ENCODE results near the gene FUT2. TPM values are rescaled to one million over a fixed set of nuclear protein-coding genes. Genes with fewer than 3 reads are reported as not detected.
"Not testable (repeated sequence)": the region's sequence is repeated elsewhere in the genome, so short reads cannot be mapped to it uniquely, and the experiment has no call there.

The FUT2 gene
- total RNA-seq, 1 donor from 2014 or later, result 2.4 TPM

- TF ChIP-seq CTCF (IDR thresholded peaks at IDR 0.05; ENCODE audit: unreplicated experiment), result no peak
- Mint-ChIP-seq H3K9me3 (ENCODE audit: low read depth) (peaks cover 4% of the 10 kb centered on the region), H3K36me3 (ENCODE audit: insufficient read depth) (no peaks in the 10 kb centered on the region), H3K4me1 (ENCODE audit: low read depth) (no peaks in the 10 kb centered on the region), H3K27me3 (peaks cover 10% of the 10 kb centered on the region), H3K4me3 (ENCODE audit: low read depth) (no peak overlapping the region), H3K27ac (no peak overlapping the region)
- DNase-seq (ENCODE audit: low spot score, unreplicated experiment), result no peak
Measured at GRCh38 chr19:48651683-48652048, 44.1 kb upstream of the FUT2 start.

GRCh38 chr19:48654299-48655059 is 41.3 kb upstream of the FUT2 start:
- TF ChIP-seq CTCF (IDR thresholded peaks at IDR 0.05; ENCODE audit: unreplicated experiment), result no peak
- DNase-seq (ENCODE audit: low spot score, unreplicated experiment), result no peak
- Mint-ChIP-seq H3K36me3 (ENCODE audit: insufficient read depth) (no peaks in the 10 kb centered on the region), H3K4me3 (ENCODE audit: low read depth) (no peak overlapping the region), H3K27ac (no peak overlapping the region), H3K27me3 (peaks cover 22% of the 10 kb centered on the region), H3K4me1 (ENCODE audit: low read depth) (peaks cover 1% of the 10 kb centered on the region), H3K9me3 (ENCODE audit: low read depth) (peaks cover 4% of the 10 kb centered on the region)

GRCh38 chr19:48656840-48657474 is 38.8 kb upstream of the FUT2 start:
- Mint-ChIP-seq H3K27ac (no peak overlapping the region), H3K4me3 (ENCODE audit: low read depth) (no peak overlapping the region), H3K27me3 (peaks cover 22% of the 10 kb centered on the region), H3K36me3 (ENCODE audit: insufficient read depth) (no peaks in the 10 kb centered on the region), H3K9me3 (ENCODE audit: low read depth) (peaks cover 3% of the 10 kb centered on the region), H3K4me1 (ENCODE audit: low read depth) (peaks cover 1% of the 10 kb centered on the region)
- TF ChIP-seq CTCF (IDR thresholded peaks at IDR 0.05; ENCODE audit: unreplicated experiment), result no peak
- no peak for DNase-seq (ENCODE audit: low spot score, unreplicated experiment)

GRCh38 chr19:48657828-48658227 is 37.9 kb upstream of the FUT2 start:
- not testable (repeated sequence) for H3K27ac Mint-ChIP-seq; H3K4me1 Mint-ChIP-seq (ENCODE audit: low read depth); H3K9me3 Mint-ChIP-seq (ENCODE audit: low read depth); DNase-seq (ENCODE audit: low spot score, unreplicated experiment); H3K4me3 Mint-ChIP-seq (ENCODE audit: low read depth); H3K36me3 Mint-ChIP-seq (ENCODE audit: insufficient read depth)
- H3K27me3 Mint-ChIP-seq, result peaks cover 22% of the 10 kb centered on the region

- no peaks in the 10 kb centered on the region for H3K36me3 Mint-ChIP-seq (ENCODE audit: insufficient read depth)
- H3K9me3 Mint-ChIP-seq (ENCODE audit: low read depth), result peaks cover 3% of the 10 kb centered on the region
- DNase-seq (ENCODE audit: low spot score, unreplicated experiment), result no peak
- TF ChIP-seq CTCF (IDR thresholded peaks at IDR 0.05; ENCODE audit: unreplicated experiment), result no peak
- peaks cover 1% of the 10 kb centered on the region for H3K4me1 Mint-ChIP-seq (ENCODE audit: low read depth)
- H3K4me3 Mint-ChIP-seq (ENCODE audit: low read depth), result no peak overlapping the region
- H3K27me3 Mint-ChIP-seq, result peaks cover 22% of the 10 kb centered on the region
- H3K27ac Mint-ChIP-seq, result no peak overlapping the region
Measured at GRCh38 chr19:48658483-48658882, 37.3 kb upstream of the FUT2 start.

- no peak for DNase-seq (ENCODE audit: low spot score, unreplicated experiment)
- Mint-ChIP-seq H3K27me3 (peaks cover 19% of the 10 kb centered on the region), H3K9me3 (ENCODE audit: low read depth) (peaks cover 3% of the 10 kb centered on the region), H3K27ac (no peak overlapping the region), H3K4me3 (ENCODE audit: low read depth) (no peak overlapping the region), H3K36me3 (ENCODE audit: insufficient read depth) (no peaks in the 10 kb centered on the region), H3K4me1 (ENCODE audit: low read depth) (peaks cover 1% of the 10 kb centered on the region)
- no peak for TF ChIP-seq CTCF (IDR thresholded peaks at IDR 0.05; ENCODE audit: unreplicated experiment)
Measured at GRCh38 chr19:48659768-48660167, 36.0 kb upstream of the FUT2 start.
